KBM-7 (cell line): ENCODE results near the gene RIPOR2.

Experiments used
- DNase-seq: peaks from one replicate; pipeline ENCODE4 v3.0.0-alpha.2; 2015
- in situ Hi-C: fragments of 300-500 bp; cut with MboI; formaldehyde crosslinking; loops from 2 replicates; pipeline ENCODE4 v1.14.3; 2020; ENCODE audit warnings: low sequenced_read_pairs, low pct_unique_long_range_greater_than_20kb, mixed read lengths

Gene RIPOR2

GRCh38 chr6:24935366-24936152 lies at the start of gene RIPOR2:
Gene RIPOR2, minus strand, starts transcription at chr6:24935960. Its CDS starts 62 bp downstream, at chr6:24935898.
- in situ Hi-C loops: no loop called here
- DNase-seq: no peak

- DNase-seq: peak; percentile 16
- in situ Hi-C loops: no loop called here
These were observed 49.6 kb upstream of the RIPOR2 start for GRCh38 chr6:24985323-24985722.

GRCh38 chr6:24982231-24982630 lies 46.5 kb upstream of the RIPOR2 start:
- in situ Hi-C loops: no loop called here
- DNase-seq: no peak

GRCh38 chr6:24981386-24981760 lies 45.6 kb upstream of the RIPOR2 start:
- DNase-seq: no peak
- in situ Hi-C loops: no loop called here

GRCh38 chr6:24980507-24981385 lies 45.0 kb upstream of the RIPOR2 start:
- in situ Hi-C loops: no loop called here

GRCh38 chr6:24979176-24979575 lies 43.4 kb upstream of the RIPOR2 start:
- DNase-seq: no peak
- in situ Hi-C loops: no loop called here

More at GRCh38 chr6:24980507-24981385, 45.0 kb upstream of the RIPOR2 start:
- no peak for DNase-seq

- in situ Hi-C loops: no loop called here
- peak; percentile 36 for DNase-seq
These were observed 38.7 kb upstream of the RIPOR2 start for GRCh38 chr6:24974182-24975171.

- no peak for DNase-seq
- in situ Hi-C loops: no loop called here
These were observed 36.7 kb upstream of the RIPOR2 start for GRCh38 chr6:24972311-24972958.

GRCh38 chr6:24971067-24971466 lies 35.3 kb upstream of the RIPOR2 start:
- in situ Hi-C loops: no loop called here
- no peak for DNase-seq

GRCh38 chr6:24969343-24969860 lies 33.6 kb upstream of the RIPOR2 start:
- in situ Hi-C loops: no loop called here
- no peak for DNase-seq

- DNase-seq: no peak
- in situ Hi-C loops: no loop called here
These were observed 33.0 kb upstream of the RIPOR2 start for GRCh38 chr6:24968783-24969182.

- in situ Hi-C loops: no loop called here
- no peak for DNase-seq
These were observed 31.5 kb upstream of the RIPOR2 start for GRCh38 chr6:24967211-24967610.

GRCh38 chr6:24966381-24966780 lies 30.6 kb upstream of the RIPOR2 start:
- no peak for DNase-seq

GRCh38 chr6:24963887-24964570 lies 28.3 kb upstream of the RIPOR2 start:
- in situ Hi-C loops: no loop called here
- DNase-seq: no peak

More at GRCh38 chr6:24966381-24966780, 30.6 kb upstream of the RIPOR2 start:
- in situ Hi-C loops: no loop called here

GRCh38 chr6:24963339-24963738 lies 27.6 kb upstream of the RIPOR2 start:
- in situ Hi-C loops: no loop called here
- no peak for DNase-seq

- in situ Hi-C loops: no loop called here
- no peak for DNase-seq
These were observed 26.1 kb upstream of the RIPOR2 start for GRCh38 chr6:24961852-24962251.

- DNase-seq: peak; percentile 33
- in situ Hi-C loops: no loop called here
These were observed 25.3 kb upstream of the RIPOR2 start for GRCh38 chr6:24960991-24961475.

GRCh38 chr6:24959319-24959718 lies 23.6 kb upstream of the RIPOR2 start:
- DNase-seq: no peak
- in situ Hi-C loops: no loop called here
